Measurements from ENCODE around the gene SELENON.

Gene SELENON

DNA sequence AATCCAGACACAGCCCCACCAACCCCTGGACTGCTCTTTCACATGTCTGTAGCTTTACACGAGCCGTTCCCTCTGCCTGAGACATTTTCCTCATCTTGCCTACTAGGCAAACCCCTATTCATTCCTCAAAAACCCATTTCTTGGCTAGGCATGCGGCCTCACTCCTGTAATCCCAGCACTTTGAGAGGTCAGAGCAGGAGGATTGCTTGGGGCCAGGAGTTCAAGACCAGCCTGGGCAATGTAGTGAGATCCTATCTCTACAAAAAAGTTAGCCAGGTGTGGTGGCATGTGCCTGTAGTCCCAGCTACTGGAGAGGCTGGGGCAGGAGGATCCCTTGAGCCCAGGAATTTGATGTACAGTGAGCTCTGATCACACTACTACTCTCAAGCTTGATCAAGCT, 64.4 kb downstream of the SELENON start:
- DNase-seq (ENCODE audit: low read depth): no peak

DNA sequence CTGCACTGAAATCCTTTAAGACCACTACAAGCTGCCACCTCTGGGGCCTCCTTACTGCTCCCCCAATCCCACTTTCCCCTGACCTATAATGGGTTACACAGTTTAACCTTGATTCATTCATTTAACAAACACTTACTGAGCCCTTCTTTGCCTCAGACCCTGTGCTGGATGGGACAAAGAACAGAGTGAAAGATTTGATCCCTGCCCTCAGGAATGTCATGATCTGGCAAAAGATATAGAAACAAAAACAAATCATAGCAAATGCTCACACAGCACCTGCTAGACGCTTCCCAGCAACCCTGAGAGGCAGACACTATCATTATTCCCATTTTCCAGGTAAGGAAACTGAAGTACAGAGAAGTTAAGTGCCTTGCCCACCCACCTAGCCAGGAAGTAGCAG, 66.3 kb downstream of the SELENON start:
- no peak for DNase-seq (ENCODE audit: low read depth)

DNA sequence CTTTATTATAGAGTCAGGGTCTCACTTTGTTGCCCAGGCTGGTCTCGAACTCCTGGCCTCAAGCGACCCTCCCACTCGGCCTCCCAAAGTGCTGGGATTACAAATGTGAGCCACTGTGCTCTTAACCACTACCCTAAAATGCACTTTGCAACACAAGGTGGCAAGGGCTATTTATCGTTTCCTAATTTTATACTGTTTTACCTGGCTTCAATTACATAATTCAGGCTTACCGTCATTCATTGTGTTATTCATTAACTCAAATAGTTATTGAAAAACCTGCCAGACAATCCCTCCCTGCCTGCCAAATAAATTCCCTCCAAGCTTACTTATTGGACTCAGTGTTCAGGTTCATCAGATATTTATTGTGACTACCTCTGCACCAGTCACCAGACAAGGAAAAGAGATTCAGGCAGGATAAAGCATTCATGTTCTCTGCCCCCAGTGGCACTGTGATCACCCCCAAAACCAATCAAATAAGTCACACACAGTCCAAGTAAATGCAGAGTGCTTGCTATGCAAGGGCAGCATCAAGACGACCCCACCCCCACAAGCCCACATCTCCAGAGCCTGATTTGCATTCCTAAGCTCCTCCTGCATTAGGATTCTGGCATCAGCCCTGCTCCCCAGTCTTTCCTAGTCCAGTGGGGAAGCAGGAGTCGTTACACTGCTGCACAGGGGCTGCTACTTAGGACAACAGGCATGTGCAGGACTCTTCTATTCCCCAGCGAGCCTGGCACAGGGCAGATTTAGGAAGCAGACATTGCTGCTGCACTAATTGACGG, 67.4 kb downstream of the SELENON start:
- DNase-seq (ENCODE audit: low read depth): no peak
